Vagina (tissue), 2 donors: ENCODE results near the gene FOXN3. TPM values are rescaled to one million over a fixed set of nuclear protein-coding genes. Genes with fewer than 3 reads are reported as not detected.
"Not testable (repeated sequence)": the region's sequence is repeated elsewhere in the genome, so short reads cannot be mapped to it uniquely, and the experiment has no call there.

Experiments used
- DNase-seq, 2 donors: peaks; one replicate each; pipeline ENCODE4 v3.0.0-alpha.2; 2017; ENCODE audit errors: extremely low spot score in 2 of 2
- H3K27ac ChIP-seq: fragments of 200-600 bp; sonication (generic); one replicate; pipeline ENCODE4 v1.5.1; 2019
- H3K27me3 ChIP-seq: fragments of 200-600 bp; sonication (generic); one replicate; pipeline ENCODE4 v1.5.1; 2019
- H3K36me3 ChIP-seq, 2 donors: fragments of 200-600 bp; sonication (generic); one replicate each; pipeline ENCODE4 v1.5.1; 2017 to 2019
- H3K4me1 ChIP-seq: fragments of 200-600 bp; sonication (generic); one replicate; pipeline ENCODE4 v1.5.1; 2019
- H3K4me3 ChIP-seq, 2 donors: fragments of 200-600 bp; sonication (generic); 1 replicate in 1 of 2; 2 replicates in 1 of 2; pipeline ENCODE4 v1.5.1; 2016 to 2019
- H3K9me3 ChIP-seq: fragments of 200-600 bp; sonication (generic); one replicate; pipeline ENCODE4 v1.5.1; 2019
- POLR2A ChIP-seq, 2 donors: fragments of 450-650 bp; IDR thresholded peaks; one replicate each; pipeline ENCODE4 v1.6.1; 2017; ENCODE audit warnings: antibody characterized with exemption in 2 of 2, mild to moderate bottlenecking in 2 of 2, moderate library complexity in 2 of 2
- POLR2AphosphoS5 ChIP-seq, 2 donors: sonication (generic); formaldehyde crosslinking; IDR thresholded peaks; one replicate each; pipeline ENCODE4 v1.9.0; 2017; ENCODE audit warnings: antibody characterized with exemption in 2 of 2, mild to moderate bottlenecking in 2 of 2, low read depth in 1 of 2; ENCODE audit not compliant: insufficient read depth in 1 of 2
- intact Hi-C: fragments of 100-400 bp; cut with DNase I; formaldehyde crosslinking; loops from one replicate; pipeline ENCODE4 v1.15.1; 2023
- total RNA-seq: library from RNA; depleted of rRNA; stranded (reverse); fragments of >200 nt; gene quantifications from one replicate; pipeline ENCODE4 v1.2.3, GENCODE V29; 2016
- TF ChIP-seq, protein P1 (sequence below), 3 experiments: fragments of 450-650 bp in 2 of 3; fragments of 200-600 bp in 1 of 3; sonication (generic) in 1 of 3; IDR thresholded peaks; one replicate each; pipeline ENCODE4 v1.5.1; 2017 to 2019; ENCODE audit warnings: antibody characterized with exemption in 3 of 3, mild to moderate bottlenecking in 2 of 3, moderate library complexity in 2 of 3

Gene FOXN3
- total RNA-seq, 1 donor from 2014 or later = 111 TPM

DNA sequence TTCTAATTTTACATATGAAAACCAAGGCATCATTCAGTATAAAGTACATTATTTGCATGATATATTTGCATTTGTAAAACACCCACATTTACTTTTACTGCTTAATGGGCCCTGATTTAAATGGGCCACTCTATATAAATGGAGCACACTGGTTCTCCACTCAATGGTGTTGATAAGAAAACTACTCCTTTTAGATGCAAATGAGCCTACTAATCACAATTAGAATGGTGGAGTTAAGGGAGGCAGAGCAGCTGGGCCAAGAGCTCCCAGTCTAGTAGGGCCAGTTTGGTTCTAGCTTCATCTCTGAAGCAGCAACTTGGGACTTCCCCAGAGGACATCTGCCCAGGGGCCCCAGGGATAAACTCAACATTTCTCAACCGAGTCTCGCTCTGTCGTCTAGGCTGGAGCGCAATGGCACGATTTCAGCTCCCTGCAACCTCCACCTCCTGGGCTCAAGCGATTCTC lies 120.7 kb downstream of the FOXN3 start:
- Histone ChIP-seq H3K4me1 (peaks cover 6% of the 10 kb centered on the region), H3K27me3 (no peaks in the 10 kb centered on the region), H3K27ac (no peak overlapping the region), H3K4me3 (no peak overlapping the region), H3K36me3 (no peaks in the 10 kb centered on the region), H3K9me3 (no peaks in the 10 kb centered on the region)
- DNase-seq = no peak
- TF ChIP-seq, protein P1, sequence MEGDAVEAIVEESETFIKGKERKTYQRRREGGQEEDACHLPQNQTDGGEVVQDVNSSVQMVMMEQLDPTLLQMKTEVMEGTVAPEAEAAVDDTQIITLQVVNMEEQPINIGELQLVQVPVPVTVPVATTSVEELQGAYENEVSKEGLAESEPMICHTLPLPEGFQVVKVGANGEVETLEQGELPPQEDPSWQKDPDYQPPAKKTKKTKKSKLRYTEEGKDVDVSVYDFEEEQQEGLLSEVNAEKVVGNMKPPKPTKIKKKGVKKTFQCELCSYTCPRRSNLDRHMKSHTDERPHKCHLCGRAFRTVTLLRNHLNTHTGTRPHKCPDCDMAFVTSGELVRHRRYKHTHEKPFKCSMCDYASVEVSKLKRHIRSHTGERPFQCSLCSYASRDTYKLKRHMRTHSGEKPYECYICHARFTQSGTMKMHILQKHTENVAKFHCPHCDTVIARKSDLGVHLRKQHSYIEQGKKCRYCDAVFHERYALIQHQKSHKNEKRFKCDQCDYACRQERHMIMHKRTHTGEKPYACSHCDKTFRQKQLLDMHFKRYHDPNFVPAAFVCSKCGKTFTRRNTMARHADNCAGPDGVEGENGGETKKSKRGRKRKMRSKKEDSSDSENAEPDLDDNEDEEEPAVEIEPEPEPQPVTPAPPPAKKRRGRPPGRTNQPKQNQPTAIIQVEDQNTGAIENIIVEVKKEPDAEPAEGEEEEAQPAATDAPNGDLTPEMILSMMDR (IDR thresholded peaks at IDR 0.05) = no peak
- no peak for TF ChIP-seq POLR2A (IDR thresholded peaks at IDR 0.05)
- TF ChIP-seq POLR2AphosphoS5 (IDR thresholded peaks at IDR 0.05; ENCODE audit: insufficient read depth in 1 of 2, low read depth in 1 of 2) = no peak
- intact Hi-C loops = no loop called here

DNA sequence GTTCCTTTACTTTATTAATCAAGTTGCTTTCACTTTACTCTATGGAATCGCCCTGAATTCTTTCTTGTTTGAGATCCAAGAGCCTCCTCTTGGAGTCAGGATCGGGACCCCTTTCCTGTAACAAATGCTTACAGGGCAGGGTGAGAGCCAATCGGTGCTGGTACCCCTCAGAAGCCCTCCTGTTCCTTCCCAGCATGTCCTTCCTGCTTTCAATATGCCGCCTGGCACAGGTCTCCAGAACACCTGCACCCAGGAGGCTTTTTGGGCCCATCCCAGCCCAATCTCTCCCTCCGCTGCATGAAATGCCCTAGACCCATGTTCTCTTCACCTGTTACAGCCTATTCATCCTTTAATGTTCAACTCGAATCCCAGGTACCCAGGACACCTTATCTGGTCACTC lies 122.2 kb downstream of the FOXN3 start:
- Histone ChIP-seq H3K27me3 (no peaks in the 10 kb centered on the region), H3K4me1 (peaks cover 6% of the 10 kb centered on the region), H3K9me3 (no peaks in the 10 kb centered on the region), H3K27ac (no peak overlapping the region), H3K36me3 (no peaks in the 10 kb centered on the region), H3K4me3 (no peak overlapping the region)
- DNase-seq = no peak
- intact Hi-C loops = no loop called here
- TF ChIP-seq POLR2AphosphoS5 (IDR thresholded peaks at IDR 0.05; ENCODE audit: insufficient read depth in 1 of 2, low read depth in 1 of 2) (no peak), POLR2A (IDR thresholded peaks at IDR 0.05) (no peak)
- TF ChIP-seq, protein P1 (IDR thresholded peaks at IDR 0.05) = no peak

DNA sequence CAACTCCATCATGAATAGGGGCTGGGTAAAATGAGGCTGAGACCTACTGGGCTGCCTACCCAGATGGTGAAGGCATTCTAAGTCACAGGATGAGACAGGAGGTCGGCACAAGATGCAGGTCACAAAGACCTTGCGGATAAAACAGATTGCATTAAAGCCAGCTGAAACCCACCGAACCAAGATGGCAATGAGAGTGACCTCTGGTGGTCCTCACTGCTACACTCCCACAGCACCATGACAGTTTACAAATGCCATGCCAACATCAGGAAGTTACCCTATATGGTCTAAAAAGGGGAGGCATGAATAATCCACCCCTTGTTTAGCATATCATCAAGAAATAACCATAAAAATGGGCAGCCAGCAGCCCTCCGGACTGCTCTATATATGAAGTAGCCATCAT lies 122.6 kb downstream of the FOXN3 start:
- H3K36me3 ChIP-seq, H3K27me3 ChIP-seq, H3K27ac ChIP-seq, H3K4me1 ChIP-seq, H3K9me3 ChIP-seq, DNase-seq, intact Hi-C loops, H3K4me3 ChIP-seq: not testable (repeated sequence)

DNA sequence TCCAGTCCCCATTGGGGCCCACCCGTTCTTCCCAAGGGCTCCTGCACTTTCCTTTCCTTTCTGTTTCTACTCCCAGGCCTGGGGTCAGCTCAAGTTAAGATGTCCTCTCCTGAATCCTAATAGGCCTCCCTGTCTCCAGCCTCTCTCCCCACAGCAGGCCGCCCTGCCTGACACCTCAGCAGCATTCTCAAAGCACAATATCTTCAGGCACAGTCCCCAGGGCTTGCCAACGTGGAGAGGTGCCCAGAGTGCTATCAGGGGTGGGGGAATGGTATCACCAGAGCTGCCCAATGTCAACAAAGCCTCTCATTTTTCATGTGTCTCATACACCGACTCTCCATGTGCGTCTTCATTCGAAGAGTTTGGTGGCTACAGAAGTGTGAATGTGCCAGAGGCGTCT lies 123.0 kb downstream of the FOXN3 start:
- H3K4me3 ChIP-seq = no peak overlapping the region
- DNase-seq = no peak
- H3K27me3 ChIP-seq = no peaks in the 10 kb centered on the region
- H3K27ac ChIP-seq = no peak overlapping the region
- TF ChIP-seq, protein P1 (IDR thresholded peaks at IDR 0.05) = no peak
- TF ChIP-seq POLR2A (IDR thresholded peaks at IDR 0.05) = no peak
- TF ChIP-seq POLR2AphosphoS5 (IDR thresholded peaks at IDR 0.05; ENCODE audit: insufficient read depth in 1 of 2, low read depth in 1 of 2) = no peak
- H3K9me3 ChIP-seq = no peaks in the 10 kb centered on the region
- intact Hi-C loops = no loop called here
- H3K36me3 ChIP-seq = no peaks in the 10 kb centered on the region
- H3K4me1 ChIP-seq = peaks cover 6% of the 10 kb centered on the region

DNA sequence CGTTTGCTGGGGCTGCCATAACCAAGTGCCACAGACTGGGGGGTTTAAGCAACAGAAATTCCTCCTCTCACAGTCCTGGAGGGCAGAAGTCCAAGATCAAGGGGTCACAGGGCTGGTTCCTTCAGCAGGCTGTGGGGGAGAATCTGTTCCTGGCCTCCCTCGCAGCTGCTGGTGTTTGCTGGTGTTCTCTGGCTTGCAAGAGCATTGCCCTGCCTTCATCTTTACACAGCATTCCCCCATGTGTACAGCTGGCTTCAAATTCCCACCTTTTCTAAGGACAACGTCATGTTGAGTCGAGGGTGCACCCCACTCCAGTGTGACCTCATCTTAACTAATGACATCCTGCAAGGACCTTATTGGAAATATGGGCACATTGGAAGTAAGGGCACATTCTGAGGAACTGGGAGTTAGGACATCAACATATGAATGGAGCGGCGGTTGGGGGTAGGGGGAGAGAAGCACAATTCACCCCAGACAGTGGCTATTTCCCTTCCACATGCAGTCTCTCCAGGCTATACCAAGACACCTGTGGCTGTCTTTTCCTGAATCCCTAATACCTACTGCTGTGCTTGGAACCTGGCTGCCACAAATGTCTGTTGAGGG lies 123.6 kb downstream of the FOXN3 start:
- Histone ChIP-seq H3K36me3 (no peaks in the 10 kb centered on the region), H3K4me3 (no peak overlapping the region), H3K9me3 (no peaks in the 10 kb centered on the region), H3K4me1 (peaks cover 6% of the 10 kb centered on the region), H3K27ac (no peak overlapping the region), H3K27me3 (no peaks in the 10 kb centered on the region)
- TF ChIP-seq, protein P1 (IDR thresholded peaks at IDR 0.05) = no peak
- TF ChIP-seq POLR2AphosphoS5 (IDR thresholded peaks at IDR 0.05; ENCODE audit: insufficient read depth in 1 of 2, low read depth in 1 of 2) = no peak
- TF ChIP-seq POLR2A (IDR thresholded peaks at IDR 0.05) = no peak
- intact Hi-C loops = no loop called here
- DNase-seq = no peak
